T-cell (primary cell): ENCODE results near the gene CCNY. TPM values are rescaled to one million over a fixed set of nuclear protein-coding genes. Genes with fewer than 3 reads are reported as not detected.

Source experiments
- ATAC-seq, 4 experiments: fragments of 200-7000 bp in 3 of 4; fragments of 150-1000 bp in 1 of 4; cut with Tn5 transposase; replicated peaks in 1 of 4; 1 replicate in 3 of 4; 2 replicates in 1 of 4; pipeline ENCODE4 v1.10.0; 2021; ENCODE audit warnings: moderate library complexity in 3 of 4, mild to moderate bottlenecking in 2 of 4, moderate number of reproducible peaks in 1 of 4
- CTCF ChIA-PET, 2 donors: fragments of 300-600 bp; sonication (Branson Sonifier 250); formaldehyde crosslinking; loops; one replicate each; lab custom pipeline; 2022; ENCODE audit warnings: antibody characterized with exemption in 2 of 2; lab: Charles Lee
- POLR2A ChIA-PET, 2 donors: fragments of 300-600 bp; sonication (Branson Sonifier 250); formaldehyde crosslinking; loops; one replicate each; lab custom pipeline; 2022; ENCODE audit warnings: antibody characterized with exemption in 2 of 2; lab: Charles Lee
- DNase-seq, 35 experiments: peaks; one replicate each; pipeline versions ENCODE4 v3.0.0 to v3.0.0-alpha.2; 2013 to 2023
- H3K27ac ChIP-seq: one replicate; pipeline ENCODE4 v1.5.1; 2013; ENCODE audit warnings: low read length
- H3K27me3 ChIP-seq, 2 experiments: replicated peaks in 1 of 2; 1 replicate in 1 of 2; 2 replicates in 1 of 2; pipeline versions ENCODE4 v1.6.1 to v1.7.0; 2013; ENCODE audit warnings: low read length in 1 of 2, mixed read lengths in 1 of 2; ENCODE audit not compliant: control insufficient read depth in 2 of 2, insufficient read depth in 2 of 2; ENCODE audit errors: extremely low read depth in 1 of 2
- H3K36me3 ChIP-seq, 2 donors: 1 replicate in 1 of 2; 2 replicates in 1 of 2; pipeline versions ENCODE4 v1.6.1 to v1.7.0; 2013; ENCODE audit warnings: low read length in 1 of 2; ENCODE audit not compliant: control insufficient read depth in 2 of 2, insufficient read depth in 1 of 2; ENCODE audit errors: extremely low read depth in 1 of 2
- H3K4me1 ChIP-seq, 2 experiments: 1 replicate in 1 of 2; 2 replicates in 1 of 2; pipeline versions ENCODE4 v1.6.1 to v1.7.0; 2013; ENCODE audit warnings: low read length in 2 of 2, mixed read lengths in 1 of 2; ENCODE audit not compliant: insufficient read depth in 2 of 2, control insufficient read depth in 1 of 2; ENCODE audit errors: extremely low read depth in 1 of 2
- H3K4me3 ChIP-seq, 2 donors: 1 replicate in 1 of 2; 2 replicates in 1 of 2; pipeline versions ENCODE4 v1.5.1 to v1.7.0; 2013; ENCODE audit warnings: mild to moderate bottlenecking in 2 of 2, low read length in 1 of 2, moderate library complexity in 1 of 2; ENCODE audit not compliant: control insufficient read depth in 1 of 2; ENCODE audit errors: extremely low read depth in 1 of 2
- H3K9me3 ChIP-seq: 2 replicates; pipeline ENCODE4 v1.7.0; 2013
- H3K27ac Mint-ChIP-seq, 2 donors: one replicate each; pipeline ENCODE4 v1.8.0; 2020 to 2021; ENCODE audit warnings: mild to moderate bottlenecking in 2 of 2, mixed read lengths in 2 of 2
- H3K27me3 Mint-ChIP-seq, 2 donors: one replicate each; pipeline ENCODE4 v1.8.0; 2021 to 2022; ENCODE audit warnings: mixed read lengths in 2 of 2
- H3K36me3 Mint-ChIP-seq: one replicate; pipeline ENCODE4 v1.8.0; 2021; ENCODE audit warnings: mixed read lengths
- H3K4me1 Mint-ChIP-seq, 3 donors: one replicate each; pipeline ENCODE4 v1.8.0; 2020 to 2022; ENCODE audit warnings: mixed read lengths in 3 of 3, mild to moderate bottlenecking in 1 of 3
- H3K4me3 Mint-ChIP-seq, 3 donors: one replicate each; pipeline ENCODE4 v1.8.0; 2020 to 2022; ENCODE audit warnings: mild to moderate bottlenecking in 3 of 3, mixed read lengths in 3 of 3, moderate library complexity in 3 of 3
- H3K9me3 Mint-ChIP-seq, 3 donors: one replicate each; pipeline ENCODE4 v1.8.0; 2020 to 2022; ENCODE audit warnings: mixed read lengths in 3 of 3
- WGBS: methylation state at CpG from one replicate; pipeline ENCODE4 v1.1.5; 2013; ENCODE audit warnings: missing lambda C conversion rate; ENCODE audit not compliant: insufficient coverage; 5-methylcytosine and 5-hydroxymethylcytosine counted together
- total RNA-seq, 35 experiments: library from RNA in 6 of 35; stranded (reverse) in 6 of 35; fragments of 120-200 nt in 1 of 35; gene quantifications; one replicate each; pipeline versions ENCODE4 v1.2.1 to v1.2.4 and lab custom pipeline; 2013 to 2026

CCNY gene
- total RNA-seq, 5 donors from 2014 or later (not counting 1 experiment from before 2014, with no cell fraction given) = 62.5 to 75.2 (median 62.8) TPM

- no peaks in the 10 kb centered on the region for H3K9me3 ChIP-seq
- DNase-seq = no peak
- Mint-ChIP-seq H3K4me1 (peaks cover 89 to 96% (median 89%) of the 10 kb centered on the region in 3 donors), H3K27ac (no peak overlapping the region), H3K36me3 (peaks cover 12% of the 10 kb centered on the region), H3K27me3 (no peaks in the 10 kb centered on the region), H3K4me3 (no peak overlapping the region), H3K9me3 (no peaks in the 10 kb centered on the region)
- POLR2A ChIA-PET = no interaction called here
- CTCF ChIA-PET = no interaction called here
- no peak for ATAC-seq
- WGBS = 100% methylated on average over 1 of the region's 2 CpGs
- H3K4me1 ChIP-seq = peaks cover 11 to 34% of the 10 kb centered on the region in 2 experiments
- H3K27ac ChIP-seq = no peak overlapping the region
- no peak overlapping the region for H3K4me3 ChIP-seq
- H3K36me3 ChIP-seq = no peaks in the 10 kb centered on the region
- H3K27me3 ChIP-seq = no peaks in the 10 kb centered on the region
Measured at GRCh38 chr10:35349389-35349915, 13.1 kb downstream of the CCNY start.

- ChIA-PET POLR2A (interaction anchor here (0.6 to 0.7 kb wide), 4 partner anchors 10 to 276 kb away, joined by 3 read pairs; no protein-coding TSS in a partner anchor), CTCF (interaction anchor here (0.5 to 1.8 kb wide), 2 partner anchors 10 to 37 kb away, joined by 5 read pairs; no protein-coding TSS in a partner anchor)
- peak overlapping the region in 1 of 3 donors; percentile 35 for H3K4me3 Mint-ChIP-seq
- no peak overlapping the region for H3K4me3 ChIP-seq
- peaks cover 89 to 98% (median 93%) of the 10 kb centered on the region in 3 donors for H3K4me1 Mint-ChIP-seq
- ATAC-seq (no peak), DNase-seq (no peak)
- WGBS = 80% methylated on average over 2 of the region's 2 CpGs
- H3K36me3 Mint-ChIP-seq = peaks cover 6% of the 10 kb centered on the region
- no peaks in the 10 kb centered on the region for H3K27me3 Mint-ChIP-seq
- H3K27ac ChIP-seq = no peak overlapping the region
- no peaks in the 10 kb centered on the region for H3K9me3 Mint-ChIP-seq
- peaks cover 13 to 35% of the 10 kb centered on the region in 2 experiments for H3K4me1 ChIP-seq
- no peaks in the 10 kb centered on the region for H3K27me3 ChIP-seq
- no peaks in the 10 kb centered on the region for H3K36me3 ChIP-seq
- no peaks in the 10 kb centered on the region for H3K9me3 ChIP-seq
- H3K27ac Mint-ChIP-seq = peak overlapping the region in 1 of 2 donors; percentile 13
Measured at GRCh38 chr10:35351021-35351420, 14.7 kb downstream of the CCNY start.

- no peaks in the 10 kb centered on the region for H3K9me3 Mint-ChIP-seq
- no peak for ATAC-seq
- no peak overlapping the region for H3K4me3 ChIP-seq
- H3K9me3 ChIP-seq = no peaks in the 10 kb centered on the region
- H3K36me3 Mint-ChIP-seq = peaks cover 6% of the 10 kb centered on the region
- H3K27ac ChIP-seq = no peak overlapping the region
- no peak for DNase-seq
- peak overlapping the region in 2 of 3 donors; percentile 40 to 75 for H3K4me3 Mint-ChIP-seq
- POLR2A ChIA-PET = interaction anchor here in 1 of 2 donors (0.9 kb wide), 1 partner anchor 226 kb away, joined by 3 read pairs; the partner anchor contains the start of gene CREM
- CTCF ChIA-PET = interaction anchor here in 1 of 2 donors (0.5 to 0.6 kb wide), 2 partner anchors 9 to 218 kb away, joined by 3 to 4 read pairs; no protein-coding TSS in a partner anchor
- no peaks in the 10 kb centered on the region for H3K27me3 Mint-ChIP-seq
- H3K27me3 ChIP-seq = no peaks in the 10 kb centered on the region
- no peak overlapping the region for H3K27ac Mint-ChIP-seq
- no peaks in the 10 kb centered on the region for H3K36me3 ChIP-seq
- H3K4me1 Mint-ChIP-seq = peaks cover 91 to 100% (median 94%) of the 10 kb centered on the region in 3 donors
- H3K4me1 ChIP-seq = peaks cover 19 to 39% of the 10 kb centered on the region in 2 experiments
- WGBS = 100% methylated on average over 1 of the region's 2 CpGs
Measured at GRCh38 chr10:35352097-35352496, 15.8 kb downstream of the CCNY start.

GRCh38 chr10:35352512-35352911 lies 16.2 kb downstream of the CCNY start:
- H3K4me3 Mint-ChIP-seq = peak overlapping the region in 2 of 3 donors; percentile 40 to 75

GRCh38 chr10:35353395-35353794 lies 17.1 kb downstream of the CCNY start:
- no peak for ATAC-seq
- Histone ChIP-seq H3K4me1 (peaks cover 19 to 38% of the 10 kb centered on the region in 2 experiments), H3K27ac (no peak overlapping the region), H3K36me3 (no peaks in the 10 kb centered on the region), H3K4me3 (no peak overlapping the region), H3K27me3 (no peaks in the 10 kb centered on the region), H3K9me3 (no peaks in the 10 kb centered on the region)
- Mint-ChIP-seq H3K27ac (no peak overlapping the region), H3K27me3 (no peaks in the 10 kb centered on the region), H3K9me3 (no peaks in the 10 kb centered on the region), H3K4me1 (peaks cover 91 to 100% (median 94%) of the 10 kb centered on the region in 3 donors), H3K4me3 (peak overlapping the region in 1 of 3 donors; percentile 75), H3K36me3 (peaks cover 2% of the 10 kb centered on the region)
- ChIA-PET CTCF (interaction anchor here in 1 of 2 donors (0.9 to 1.1 kb wide), 2 partner anchors 17 to 211 kb away, joined by 3 to 5 read pairs; partner anchors contain the start of gene CCNY), POLR2A (interaction anchor here in 1 of 2 donors (0.6 to 0.7 kb wide), 2 partner anchors 149 to 158 kb away, joined by 6 to 8 read pairs; no protein-coding TSS in a partner anchor)
- DNase-seq = no peak
- 100% methylated on average over 1 of the region's 2 CpGs for WGBS

More at GRCh38 chr10:35352512-35352911, 16.2 kb downstream of the CCNY start:
- POLR2A ChIA-PET = interaction anchor here in 1 of 2 donors (0.9 kb wide), 1 partner anchor 226 kb away, joined by 3 read pairs; the partner anchor contains the start of gene CREM
- Histone ChIP-seq H3K27me3 (no peaks in the 10 kb centered on the region), H3K9me3 (no peaks in the 10 kb centered on the region), H3K27ac (no peak overlapping the region), H3K36me3 (no peaks in the 10 kb centered on the region), H3K4me1 (peaks cover 19 to 39% of the 10 kb centered on the region in 2 experiments), H3K4me3 (no peak overlapping the region)
- Mint-ChIP-seq H3K27ac (peak overlapping the region in 1 of 2 donors; percentile 3), H3K4me1 (peaks cover 91 to 100% (median 94%) of the 10 kb centered on the region in 3 donors), H3K27me3 (no peaks in the 10 kb centered on the region), H3K36me3 (peaks cover 6% of the 10 kb centered on the region), H3K9me3 (no peaks in the 10 kb centered on the region)
- WGBS = 50% methylated on average over 6 of the region's 7 CpGs
- peak; percentile 35 to 74 (median 60) for ATAC-seq
- CTCF ChIA-PET = interaction anchor here in 1 of 2 donors (0.5 to 1.1 kb wide), 2 partner anchors 9 to 16 kb away, joined by 3 to 4 read pairs; partner anchors contain the start of gene CCNY
- DNase-seq = peak in 4 of 35 experiments; percentile 5 to 18 (median 8)

GRCh38 chr10:35353805-35354204 lies 17.5 kb downstream of the CCNY start:
- CTCF ChIA-PET = interaction anchor here in 1 of 2 donors (0.9 to 1.1 kb wide), 2 partner anchors 18 to 210 kb away, joined by 3 to 5 read pairs; partner anchors contain the start of gene CCNY
- DNase-seq = no peak
- no peaks in the 10 kb centered on the region for H3K27me3 Mint-ChIP-seq
- H3K4me1 Mint-ChIP-seq = peaks cover 91 to 100% (median 94%) of the 10 kb centered on the region in 3 donors
- Histone ChIP-seq H3K27ac (no peak overlapping the region), H3K4me1 (peaks cover 19 to 37% of the 10 kb centered on the region in 2 experiments), H3K27me3 (no peaks in the 10 kb centered on the region), H3K9me3 (no peaks in the 10 kb centered on the region), H3K4me3 (no peak overlapping the region), H3K36me3 (no peaks in the 10 kb centered on the region)
- peak overlapping the region in 1 of 2 donors; percentile 36 for H3K27ac Mint-ChIP-seq
- ATAC-seq = no peak
- 71% methylated on average over 1 of the region's 1 CpG for WGBS
- peaks cover 2% of the 10 kb centered on the region for H3K36me3 Mint-ChIP-seq
- H3K4me3 Mint-ChIP-seq = peak overlapping the region in 1 of 3 donors; percentile 44
- POLR2A ChIA-PET = interaction anchor here in 1 of 2 donors (0.6 to 0.7 kb wide), 2 partner anchors 149 to 159 kb away, joined by 6 to 8 read pairs; no protein-coding TSS in a partner anchor
- H3K9me3 Mint-ChIP-seq = no peaks in the 10 kb centered on the region
